IgD-negative memory B cell (primary cell): ENCODE results near the gene GATA5. TPM values are rescaled to one million over a fixed set of nuclear protein-coding genes. Genes with fewer than 3 reads are reported as not detected.

Experiments used
- H3K27ac Mint-ChIP-seq, 3 donors: one replicate each; pipeline ENCODE4 v1.8.0; 2020 to 2022; ENCODE audit warnings: mild to moderate bottlenecking in 3 of 3, mixed read lengths in 3 of 3, moderate library complexity in 1 of 3
- H3K27me3 Mint-ChIP-seq: one replicate; pipeline ENCODE4 v1.8.0; 2021; ENCODE audit warnings: mixed read lengths
- H3K36me3 Mint-ChIP-seq: one replicate; pipeline ENCODE4 v1.8.0; 2020; ENCODE audit warnings: mild to moderate bottlenecking, mixed read lengths
- H3K4me1 Mint-ChIP-seq, 3 donors: one replicate each; pipeline ENCODE4 v1.8.0; 2020 to 2022; ENCODE audit warnings: mixed read lengths in 3 of 3, mild to moderate bottlenecking in 1 of 3
- H3K4me3 Mint-ChIP-seq, 4 donors: one replicate each; pipeline ENCODE4 v1.8.0; 2020 to 2022; ENCODE audit warnings: mild to moderate bottlenecking in 4 of 4, mixed read lengths in 4 of 4, moderate library complexity in 3 of 4
- H3K9me3 Mint-ChIP-seq, 3 donors: one replicate each; pipeline ENCODE4 v1.8.0; 2020 to 2021; ENCODE audit warnings: mixed read lengths in 3 of 3, mild to moderate bottlenecking in 1 of 3
- polyA plus RNA-seq: library from polyadenylated mRNA; unstranded; fragments of 300-500 nt; fragmentation: Illumina TruSeq; gene quantifications from one replicate; pipeline ENCODE4 v1.2.3, GENCODE V29; 2021

Gene GATA5, protein sequence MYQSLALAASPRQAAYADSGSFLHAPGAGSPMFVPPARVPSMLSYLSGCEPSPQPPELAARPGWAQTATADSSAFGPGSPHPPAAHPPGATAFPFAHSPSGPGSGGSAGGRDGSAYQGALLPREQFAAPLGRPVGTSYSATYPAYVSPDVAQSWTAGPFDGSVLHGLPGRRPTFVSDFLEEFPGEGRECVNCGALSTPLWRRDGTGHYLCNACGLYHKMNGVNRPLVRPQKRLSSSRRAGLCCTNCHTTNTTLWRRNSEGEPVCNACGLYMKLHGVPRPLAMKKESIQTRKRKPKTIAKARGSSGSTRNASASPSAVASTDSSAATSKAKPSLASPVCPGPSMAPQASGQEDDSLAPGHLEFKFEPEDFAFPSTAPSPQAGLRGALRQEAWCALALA
- not detected for polyA plus RNA-seq

DNA sequence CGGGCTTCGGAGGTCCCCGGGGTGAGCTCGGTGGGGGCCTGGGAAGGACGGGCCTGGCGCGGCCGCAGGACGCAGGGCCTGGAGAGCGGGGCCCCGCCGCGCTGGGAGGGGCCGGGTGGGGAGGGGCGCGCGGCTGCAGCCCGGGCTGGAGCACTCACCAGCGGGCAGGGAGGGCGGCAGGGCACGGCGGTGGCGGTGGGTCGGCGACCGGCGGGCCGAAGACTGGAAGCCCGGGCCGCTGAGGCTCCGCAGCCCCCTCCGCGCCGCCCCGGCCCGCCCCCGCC, at the start of gene GATA5:
Gene GATA5 (minus strand): TSS at position 224 of the 284 bp plus-strand sequence. CDS start 474 bp downstream, outside the sequence.
- Mint-ChIP-seq H3K4me3 (peak within 1 kb of the TSS in 1 of 4 donors; percentile 78), H3K36me3 (no peaks in the 10 kb centered on the region), H3K9me3 (no peaks in the 10 kb centered on the region), H3K27me3 (peaks cover 32% of the 10 kb centered on the region), H3K27ac (no peak within 1 kb of the TSS), H3K4me1 (peaks cover 0 to 6% (median 6%) of the 10 kb centered on the region in 3 donors)

DNA sequence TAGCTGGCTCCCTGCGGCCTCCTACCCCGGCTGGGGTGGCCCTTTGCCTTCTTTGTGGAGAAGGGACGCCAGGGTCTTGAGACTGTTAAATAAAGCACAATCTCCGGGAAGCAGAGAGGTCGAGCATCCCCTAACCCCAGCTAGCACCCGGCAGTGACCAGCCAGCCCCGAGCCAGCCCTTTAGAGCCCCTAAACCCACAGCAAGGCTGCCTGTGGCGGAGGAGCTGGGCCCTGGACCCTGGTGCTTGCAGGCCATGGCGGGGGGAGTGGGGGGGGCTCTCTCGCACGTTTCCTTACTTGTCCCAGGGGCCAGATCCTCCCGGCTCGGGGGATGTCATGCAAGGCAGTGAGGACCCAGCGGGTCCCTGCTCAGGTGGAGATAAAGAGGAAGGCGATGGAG, 49.2 kb upstream of the GATA5 start:
- Mint-ChIP-seq H3K27ac (no peak overlapping the region), H3K4me1 (peaks cover 3 to 6% (median 5%) of the 10 kb centered on the region in 3 donors), H3K4me3 (no peak overlapping the region)

DNA sequence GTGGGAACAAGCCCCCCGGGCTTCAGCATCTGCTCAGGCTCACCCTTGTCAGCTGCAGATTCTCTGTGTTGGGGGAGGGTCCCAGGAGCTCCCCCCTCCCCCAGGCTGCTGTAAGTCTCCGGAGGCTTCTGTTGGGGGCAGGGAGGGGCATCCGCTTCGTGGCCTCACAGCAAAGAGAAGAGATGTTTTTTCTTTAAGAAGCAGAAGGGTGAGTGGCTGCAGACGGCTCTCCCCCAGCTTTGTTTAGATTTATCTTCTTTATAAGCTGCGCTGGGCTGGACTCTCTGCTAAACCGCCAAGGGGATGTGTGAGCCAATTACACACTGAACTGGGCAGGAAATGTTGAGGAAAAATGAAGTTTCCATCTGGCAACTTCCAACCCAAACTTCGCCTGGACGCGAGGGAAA, 48.7 kb upstream of the GATA5 start:
- Mint-ChIP-seq H3K4me3 (no peak overlapping the region), H3K9me3 (no peaks in the 10 kb centered on the region)

More for the DNA sequence above, 49.2 kb upstream of the GATA5 start:
- no peaks in the 10 kb centered on the region for H3K36me3 Mint-ChIP-seq
- peaks cover 30% of the 10 kb centered on the region for H3K27me3 Mint-ChIP-seq
- no peaks in the 10 kb centered on the region for H3K9me3 Mint-ChIP-seq

DNA sequence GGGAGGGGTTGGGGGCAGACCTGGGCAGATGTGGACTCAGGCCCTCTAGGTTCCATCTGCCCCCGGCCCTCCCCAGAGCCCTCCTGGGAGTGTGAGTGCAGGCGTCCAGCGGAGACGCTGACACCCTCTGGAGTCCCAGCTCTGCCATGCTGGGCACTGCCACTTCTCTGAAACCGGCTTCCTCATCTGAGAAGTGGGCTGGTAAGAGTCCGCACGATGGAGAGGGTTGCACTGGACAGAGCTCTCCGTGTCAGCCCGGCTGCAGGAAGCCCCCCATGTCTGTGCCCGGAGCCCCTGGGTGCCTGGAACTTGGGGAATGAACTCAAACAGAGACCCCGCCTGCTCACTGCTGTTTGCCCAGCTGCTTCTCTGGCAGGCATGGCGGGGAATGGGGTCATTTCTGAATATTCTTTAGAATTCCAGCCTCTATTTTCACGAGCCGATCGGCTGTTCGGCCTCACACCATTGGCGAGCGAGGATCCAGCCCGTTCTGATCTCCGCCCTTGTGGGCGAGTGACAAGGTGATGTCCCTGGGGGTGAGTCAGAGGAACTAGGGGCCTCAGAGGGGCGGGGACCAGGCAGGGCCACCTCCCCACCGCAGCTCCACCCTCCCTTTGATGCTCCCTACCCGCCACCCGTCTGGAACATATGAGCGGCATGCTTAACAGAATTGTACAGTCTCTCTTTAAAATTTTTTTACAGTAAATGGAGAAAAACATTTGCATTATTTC, 47.8 kb upstream of the GATA5 start:
- Mint-ChIP-seq H3K4me1 (peaks cover 3 to 6% (median 5%) of the 10 kb centered on the region in 3 donors), H3K27me3 (peaks cover 32% of the 10 kb centered on the region), H3K27ac (no peak overlapping the region), H3K9me3 (no peaks in the 10 kb centered on the region), H3K4me3 (peak overlapping the region in 1 of 4 donors; percentile 33), H3K36me3 (no peaks in the 10 kb centered on the region)

More for the DNA sequence above, 48.7 kb upstream of the GATA5 start:
- peaks cover 31% of the 10 kb centered on the region for H3K27me3 Mint-ChIP-seq
- H3K27ac Mint-ChIP-seq, result no peak overlapping the region
- H3K4me1 Mint-ChIP-seq, result peaks cover 3 to 6% (median 5%) of the 10 kb centered on the region in 3 donors
- no peaks in the 10 kb centered on the region for H3K36me3 Mint-ChIP-seq

DNA sequence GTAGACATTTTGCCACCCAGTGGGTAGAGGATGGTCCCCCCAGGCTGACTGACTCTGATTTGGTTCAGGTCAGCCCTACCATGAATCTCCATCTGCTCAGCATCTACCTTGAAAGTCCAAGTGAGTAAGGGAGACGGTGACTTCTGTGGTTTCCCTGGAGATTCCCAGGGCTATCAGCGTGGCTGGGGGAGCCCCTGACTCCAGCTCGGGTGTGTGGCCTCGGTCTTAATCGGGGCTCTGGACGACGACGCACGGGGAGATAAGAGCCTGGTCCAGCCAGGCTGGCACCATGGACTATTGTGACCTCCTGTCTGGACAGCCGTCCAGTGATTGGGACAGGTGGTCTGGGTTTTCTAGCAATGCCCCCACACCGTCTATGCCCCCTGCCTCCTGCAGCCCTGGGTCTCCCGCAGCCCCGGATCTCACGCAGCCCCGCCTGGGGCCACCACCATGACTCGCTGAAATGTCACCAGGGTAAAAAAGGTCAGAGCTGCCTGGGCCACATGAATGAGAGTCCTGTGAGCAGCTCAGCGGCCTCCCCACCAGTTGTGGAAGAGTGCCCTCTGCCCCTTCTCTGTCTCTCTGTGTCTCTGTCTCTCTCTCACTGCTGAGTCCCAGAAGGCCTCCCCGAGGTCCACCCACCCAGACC, 47.1 kb upstream of the GATA5 start:
- Mint-ChIP-seq H3K9me3 (no peaks in the 10 kb centered on the region), H3K27ac (no peak overlapping the region), H3K4me1 (peaks cover 3 to 6% (median 5%) of the 10 kb centered on the region in 3 donors), H3K36me3 (no peaks in the 10 kb centered on the region), H3K27me3 (peaks cover 32% of the 10 kb centered on the region), H3K4me3 (no peak overlapping the region)

DNA sequence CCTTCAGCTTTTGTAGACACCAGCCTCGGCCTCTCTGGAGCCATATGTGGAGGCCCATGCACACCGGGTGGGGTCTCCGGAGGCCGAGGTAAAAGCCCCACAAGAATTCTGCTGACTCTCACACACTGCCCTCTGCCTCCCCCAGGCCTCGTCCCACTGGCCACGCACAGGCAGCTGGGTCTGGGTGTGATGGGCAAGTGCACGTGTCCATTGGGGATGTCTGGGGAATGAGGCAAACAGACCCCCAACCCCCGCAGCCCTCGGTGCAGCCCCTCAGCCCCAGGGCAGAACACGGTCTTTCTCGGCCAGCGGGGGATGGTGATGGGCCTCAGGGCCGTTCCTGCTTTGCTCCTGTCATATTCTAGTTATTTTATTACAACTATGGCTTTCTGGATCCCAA, 44.0 kb upstream of the GATA5 start:
- H3K4me3 Mint-ChIP-seq, result no peak overlapping the region
- peaks cover 33% of the 10 kb centered on the region for H3K27me3 Mint-ChIP-seq
- H3K36me3 Mint-ChIP-seq, result no peaks in the 10 kb centered on the region
- H3K27ac Mint-ChIP-seq, result no peak overlapping the region
- peaks cover 3 to 6% (median 5%) of the 10 kb centered on the region in 3 donors for H3K4me1 Mint-ChIP-seq
- H3K9me3 Mint-ChIP-seq, result no peaks in the 10 kb centered on the region

DNA sequence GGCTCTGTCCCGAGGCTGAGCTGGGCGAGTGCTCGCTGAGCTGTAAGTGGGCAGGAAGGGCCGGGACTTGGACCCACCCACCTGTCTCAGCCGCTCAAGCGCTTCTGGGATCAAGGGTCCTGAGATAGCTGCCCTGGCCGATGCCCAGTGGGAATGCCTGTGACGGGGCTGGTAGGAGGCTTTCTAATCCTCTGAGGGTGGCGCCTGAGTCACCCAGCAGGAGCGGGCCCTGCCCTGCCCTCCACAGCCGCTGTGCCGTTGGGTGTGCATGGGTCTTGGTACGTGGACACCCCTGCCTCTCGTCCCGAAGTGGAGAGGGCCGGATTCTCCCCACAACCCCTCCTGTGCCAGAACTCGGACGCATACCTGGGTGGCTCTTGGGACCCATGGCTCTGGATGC, 43.1 kb upstream of the GATA5 start:
- H3K9me3 Mint-ChIP-seq, result no peaks in the 10 kb centered on the region
- peaks cover 2 to 4% (median 3%) of the 10 kb centered on the region in 3 donors for H3K4me1 Mint-ChIP-seq
- H3K27me3 Mint-ChIP-seq, result peaks cover 36% of the 10 kb centered on the region
- no peak overlapping the region for H3K4me3 Mint-ChIP-seq
- H3K36me3 Mint-ChIP-seq, result no peaks in the 10 kb centered on the region
- no peak overlapping the region for H3K27ac Mint-ChIP-seq

DNA sequence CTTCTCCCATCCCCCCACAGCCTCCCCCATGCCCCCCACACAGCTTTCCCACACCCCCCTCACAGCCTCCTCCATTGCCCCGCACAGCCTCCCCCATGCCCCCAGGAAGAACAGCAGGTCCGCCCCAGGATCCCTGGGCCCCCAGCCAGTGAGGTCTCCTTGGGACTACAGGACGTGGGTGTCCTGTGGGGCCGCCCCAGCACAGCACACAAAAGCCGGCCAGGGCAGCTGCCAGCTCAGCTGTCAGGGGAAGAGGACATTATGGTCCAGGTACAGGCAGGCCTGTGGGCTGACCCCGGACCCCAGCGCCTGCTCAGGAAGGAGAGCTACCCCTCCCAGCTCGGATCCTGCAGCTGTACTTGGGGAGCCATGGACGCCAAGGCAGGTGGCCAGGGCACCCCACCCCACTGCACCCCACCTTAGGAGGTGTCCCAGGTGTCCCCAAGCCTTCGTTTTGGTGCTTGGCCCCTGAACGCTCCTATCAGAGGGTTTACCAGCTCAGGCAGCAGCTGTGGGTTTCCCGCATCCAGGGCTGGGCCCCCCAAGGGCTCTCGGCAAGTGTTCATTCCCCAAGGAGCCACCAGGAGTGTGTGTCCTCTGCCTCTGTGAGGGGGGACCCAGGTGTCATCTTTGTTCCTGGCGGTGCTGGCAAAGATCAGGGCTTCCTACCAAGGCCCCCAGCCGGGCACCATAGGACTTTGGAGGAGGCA, 42.3 kb upstream of the GATA5 start:
- Mint-ChIP-seq H3K27me3 (peaks cover 39% of the 10 kb centered on the region), H3K27ac (no peak overlapping the region), H3K4me3 (no peak overlapping the region), H3K4me1 (no peaks in the 10 kb centered on the region), H3K9me3 (no peaks in the 10 kb centered on the region), H3K36me3 (no peaks in the 10 kb centered on the region)

DNA sequence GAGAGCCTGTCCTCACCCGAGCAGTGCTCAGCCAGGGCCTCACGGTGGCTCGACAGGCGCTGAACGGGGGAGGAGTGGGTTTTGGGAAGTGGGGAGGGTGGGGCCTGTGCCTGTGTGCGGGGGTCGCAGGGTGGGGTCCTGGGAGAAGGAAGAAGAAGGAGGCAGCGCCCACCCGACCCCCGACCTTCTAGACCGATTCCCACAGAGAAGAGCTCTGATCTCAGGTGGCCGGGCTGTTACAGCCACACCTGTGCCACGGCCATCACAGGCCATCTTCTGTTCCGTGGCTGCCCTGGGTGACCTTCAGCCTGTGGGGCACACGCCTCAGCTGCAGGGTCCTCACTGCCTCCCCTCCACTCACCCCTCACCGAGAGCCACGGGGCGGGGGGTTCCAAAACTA, 41.4 kb upstream of the GATA5 start:
- Mint-ChIP-seq H3K36me3 (no peaks in the 10 kb centered on the region), H3K4me3 (no peak overlapping the region), H3K4me1 (no peaks in the 10 kb centered on the region), H3K9me3 (no peaks in the 10 kb centered on the region), H3K27me3 (peaks cover 37% of the 10 kb centered on the region), H3K27ac (no peak overlapping the region)

DNA sequence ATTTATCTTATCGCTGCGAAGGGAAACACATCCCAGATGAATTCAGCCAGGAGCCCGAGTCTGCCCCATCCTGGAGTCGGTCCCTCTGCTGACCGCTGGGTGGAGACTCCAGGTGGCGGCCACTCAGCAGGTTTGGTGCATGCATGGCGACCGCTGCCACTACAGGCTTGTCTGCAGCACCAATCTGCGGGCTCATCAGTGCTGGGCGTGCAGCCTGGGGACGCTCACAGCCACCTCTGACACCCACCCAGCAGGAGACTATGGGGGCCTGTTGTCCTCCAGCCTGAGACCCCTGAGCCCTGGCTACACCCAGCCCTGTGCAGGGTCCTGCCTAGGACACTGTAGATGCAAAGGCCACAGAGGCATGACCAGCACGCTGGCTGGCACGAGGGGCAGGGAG, 40.5 kb upstream of the GATA5 start:
- Mint-ChIP-seq H3K36me3 (no peaks in the 10 kb centered on the region), H3K27ac (no peak overlapping the region), H3K9me3 (no peaks in the 10 kb centered on the region), H3K4me1 (no peaks in the 10 kb centered on the region), H3K27me3 (peaks cover 38% of the 10 kb centered on the region), H3K4me3 (no peak overlapping the region)

DNA sequence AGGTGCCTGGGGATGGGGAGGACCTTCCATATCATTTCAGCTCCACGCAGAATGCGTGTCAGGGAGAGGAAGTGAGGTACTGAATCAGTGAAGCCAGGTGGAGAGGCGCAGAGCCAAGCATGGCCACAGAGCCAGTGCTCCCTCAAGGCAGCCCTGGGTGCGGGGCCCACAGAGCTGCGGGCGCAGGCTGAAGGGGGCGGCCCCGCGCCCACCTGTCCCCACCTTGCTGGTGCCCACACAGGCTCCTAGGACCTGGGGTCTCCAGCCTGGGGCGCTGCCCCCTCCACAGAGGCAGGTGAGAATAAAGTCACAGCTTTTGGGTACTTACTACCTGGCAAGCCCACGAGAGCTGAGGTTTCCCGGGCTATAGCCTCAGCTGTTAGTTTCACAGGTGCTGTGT, 40.0 kb upstream of the GATA5 start:
- Mint-ChIP-seq H3K9me3 (no peaks in the 10 kb centered on the region), H3K27me3 (peaks cover 33% of the 10 kb centered on the region), H3K36me3 (no peaks in the 10 kb centered on the region), H3K4me1 (no peaks in the 10 kb centered on the region), H3K4me3 (no peak overlapping the region), H3K27ac (no peak overlapping the region)

DNA sequence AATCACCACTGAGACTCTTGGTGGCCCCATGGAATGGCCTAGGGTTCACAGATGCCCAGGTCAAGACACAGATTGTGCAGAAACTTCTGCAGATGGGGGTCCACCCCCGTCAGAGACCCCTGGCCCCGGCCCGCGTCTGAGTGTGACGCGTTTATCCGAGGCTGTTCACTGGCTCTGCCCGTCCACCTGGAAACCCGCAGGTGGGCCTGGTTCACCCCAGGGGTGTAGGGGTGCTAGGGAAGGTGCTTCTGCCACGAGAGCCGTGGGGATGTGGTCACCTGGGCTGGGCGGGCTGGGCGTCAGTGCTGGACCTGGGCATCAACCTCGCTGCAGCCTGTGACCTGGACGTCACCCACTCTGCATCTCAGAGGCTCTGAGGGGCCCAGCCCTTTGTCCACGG, 39.5 kb upstream of the GATA5 start:
- peaks cover 32% of the 10 kb centered on the region for H3K27me3 Mint-ChIP-seq
- no peaks in the 10 kb centered on the region for H3K4me1 Mint-ChIP-seq
- H3K27ac Mint-ChIP-seq, result no peak overlapping the region
- H3K9me3 Mint-ChIP-seq, result no peaks in the 10 kb centered on the region
- no peak overlapping the region for H3K4me3 Mint-ChIP-seq
- no peaks in the 10 kb centered on the region for H3K36me3 Mint-ChIP-seq

DNA sequence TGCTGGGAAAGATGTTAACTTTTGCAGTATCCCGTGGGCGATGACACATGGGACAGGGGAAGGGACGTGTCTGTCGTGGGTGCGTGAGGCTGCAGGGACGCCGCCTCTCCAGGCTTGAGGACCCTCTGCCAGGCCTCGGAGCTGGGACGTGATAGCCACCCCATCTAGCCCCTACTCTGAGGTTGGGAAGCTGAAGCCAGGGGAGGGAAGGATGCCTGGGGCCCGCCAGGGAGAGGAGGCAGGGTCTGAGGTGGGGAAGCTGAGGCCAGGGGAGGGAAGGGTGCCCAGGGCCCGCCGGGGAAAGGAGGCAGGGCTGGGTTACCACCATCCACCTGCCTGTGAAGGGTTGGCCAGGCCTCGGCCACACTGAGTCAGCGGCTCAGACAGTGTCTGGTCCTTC, 38.2 kb upstream of the GATA5 start:
- peaks cover 26% of the 10 kb centered on the region for H3K27me3 Mint-ChIP-seq
- no peaks in the 10 kb centered on the region for H3K9me3 Mint-ChIP-seq
- H3K36me3 Mint-ChIP-seq, result no peaks in the 10 kb centered on the region
- no peak overlapping the region for H3K4me3 Mint-ChIP-seq
- no peaks in the 10 kb centered on the region for H3K4me1 Mint-ChIP-seq
- H3K27ac Mint-ChIP-seq, result no peak overlapping the region

DNA sequence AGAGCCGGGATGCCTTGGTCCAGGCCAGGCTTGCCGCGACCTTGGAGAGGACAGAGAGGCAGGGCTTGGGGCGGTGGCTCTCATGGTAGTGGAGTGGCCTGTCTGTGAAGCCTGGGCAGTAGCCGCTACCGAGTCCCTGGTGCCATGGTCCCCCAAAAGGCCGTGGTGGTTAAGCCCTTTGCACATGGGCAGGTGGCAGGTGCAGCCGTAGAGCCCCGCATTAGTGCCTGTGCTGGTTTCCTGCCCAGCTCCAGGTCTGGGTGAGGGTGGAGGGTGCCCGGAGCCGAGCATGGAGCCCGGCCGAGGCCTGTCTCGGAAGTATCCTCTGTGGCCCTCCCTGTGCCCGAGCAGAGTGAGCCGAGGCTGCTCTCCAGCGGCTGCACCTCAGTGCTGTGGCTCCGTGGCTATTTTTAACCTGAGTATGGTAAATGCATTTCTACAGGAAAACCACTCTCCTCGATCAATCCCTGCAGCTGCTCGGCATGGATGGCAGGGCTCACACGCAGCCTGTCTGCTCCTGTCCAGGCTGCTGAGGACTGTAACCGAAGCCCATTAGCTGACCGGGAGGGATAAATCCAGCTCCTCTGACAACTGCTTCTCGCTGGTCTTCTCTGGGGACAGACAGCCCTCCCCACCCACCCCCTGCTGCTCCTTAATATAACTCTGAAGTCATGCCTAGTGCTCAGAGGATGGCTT, 36.3 kb upstream of the GATA5 start:
- H3K9me3 Mint-ChIP-seq, result no peaks in the 10 kb centered on the region
- H3K4me3 Mint-ChIP-seq, result no peak overlapping the region
- peak overlapping the region in 1 of 3 donors; percentile 94 for H3K27ac Mint-ChIP-seq

More for the DNA sequence above, 36.3 kb upstream of the GATA5 start:
- Mint-ChIP-seq H3K4me1 (no peaks in the 10 kb centered on the region), H3K36me3 (no peaks in the 10 kb centered on the region), H3K27me3 (peaks cover 23% of the 10 kb centered on the region)
